Large intestine (tissue), 3 donors: ENCODE data around the gene PLCD1. TPM values are rescaled to one million over a fixed set of nuclear protein-coding genes. Genes with fewer than 3 reads are reported as not detected.
A peak's percentile ranks its signal among the peaks of the same experiment; 100 is the strongest.

Experiments used
- DNase-seq, 2 donors: peaks; one replicate each; pipeline versions ENCODE4 v3.0.0 to v3.0.0-alpha.2; 2013
- H3K27ac ChIP-seq: one replicate; pipeline ENCODE4 v1.5.1; 2013; ENCODE audit warnings: low read length
- H3K27me3 ChIP-seq: 2 replicates; pipeline ENCODE4 v1.6.1; 2013; ENCODE audit warnings: low read length; ENCODE audit not compliant: control insufficient read depth, insufficient read depth
- H3K36me3 ChIP-seq: 2 replicates; pipeline ENCODE4 v1.6.1; 2013; ENCODE audit warnings: low read length; ENCODE audit not compliant: control insufficient read depth, insufficient read depth
- H3K4me1 ChIP-seq: one replicate; pipeline ENCODE4 v1.6.1; 2013; ENCODE audit warnings: low read length; ENCODE audit not compliant: control insufficient read depth, insufficient read depth
- H3K4me3 ChIP-seq: one replicate; pipeline ENCODE4 v1.5.1; 2013; ENCODE audit warnings: low read length
- H3K9me3 ChIP-seq: one replicate; pipeline ENCODE4 v1.6.1; 2013; ENCODE audit warnings: mild to moderate bottlenecking, low read depth, low read length, moderate library complexity; ENCODE audit not compliant: control insufficient read depth
- WGBS: methylation state at CpG from one replicate; pipeline ENCODE4 v1.1.5; 2013; ENCODE audit warnings: low lambda C conversion rate; ENCODE audit not compliant: insufficient coverage; 5-methylcytosine and 5-hydroxymethylcytosine counted together
- polyA plus RNA-seq: library from polyadenylated mRNA; unstranded; fragments of 120-200 nt; gene quantifications from one replicate; pipeline ENCODE4 v1.2.1, GENCODE V29; 2013

Gene PLCD1
- polyA plus RNA-seq, 1 donor = 13.4 TPM

GRCh38 chr3:38017445-38018295 lies 11.8 kb downstream of the PLCD1 start:
- DNase-seq = no peak
- Histone ChIP-seq H3K9me3 (no peaks in the 10 kb centered on the region), H3K27me3 (no peaks in the 10 kb centered on the region), H3K4me3 (no peak overlapping the region), H3K4me1 (peaks cover 17% of the 10 kb centered on the region), H3K36me3 (peaks cover 46% of the 10 kb centered on the region), H3K27ac (no peak overlapping the region)
- WGBS = no CpG with 5 or more reads among the region's 9 CpGs

GRCh38 chr3:38016847-38017444 lies 12.5 kb downstream of the PLCD1 start:
- Histone ChIP-seq H3K36me3 (peaks cover 46% of the 10 kb centered on the region), H3K27me3 (no peaks in the 10 kb centered on the region), H3K9me3 (no peaks in the 10 kb centered on the region), H3K4me3 (no peak overlapping the region), H3K4me1 (peaks cover 17% of the 10 kb centered on the region), H3K27ac (no peak overlapping the region)
- WGBS = no CpG with 5 or more reads among the region's 6 CpGs
- DNase-seq = no peak

GRCh38 chr3:38016410-38016809 lies 13.0 kb downstream of the PLCD1 start:
- DNase-seq = no peak
- Histone ChIP-seq H3K4me3 (no peak overlapping the region), H3K4me1 (peaks cover 17% of the 10 kb centered on the region), H3K9me3 (no peaks in the 10 kb centered on the region), H3K27me3 (no peaks in the 10 kb centered on the region), H3K36me3 (peaks cover 48% of the 10 kb centered on the region), H3K27ac (no peak overlapping the region)
- no CpG with 5 or more reads among the region's 13 CpGs for WGBS

GRCh38 chr3:38015984-38016383 lies 13.5 kb downstream of the PLCD1 start:
- H3K4me1 ChIP-seq = peaks cover 17% of the 10 kb centered on the region
- H3K36me3 ChIP-seq = peaks cover 52% of the 10 kb centered on the region
- no peak for DNase-seq
- no peaks in the 10 kb centered on the region for H3K9me3 ChIP-seq
- no CpG with 5 or more reads among the region's 3 CpGs for WGBS
- H3K4me3 ChIP-seq = no peak overlapping the region
- H3K27me3 ChIP-seq = no peaks in the 10 kb centered on the region
- H3K27ac ChIP-seq = peak overlapping the region; percentile 61

- no peak for DNase-seq
These were observed 14.0 kb downstream of the PLCD1 start for GRCh38 chr3:38015485-38015884.

GRCh38 chr3:38011111-38011510 lies 18.3 kb downstream of the PLCD1 start:
- Histone ChIP-seq H3K4me3 (no peak overlapping the region), H3K27ac (no peak overlapping the region), H3K9me3 (no peaks in the 10 kb centered on the region), H3K36me3 (peaks cover 57% of the 10 kb centered on the region), H3K4me1 (peaks cover 5% of the 10 kb centered on the region), H3K27me3 (no peaks in the 10 kb centered on the region)
- no CpG with 5 or more reads among the region's 21 CpGs for WGBS
- no peak for DNase-seq

More at GRCh38 chr3:38015485-38015884, 14.0 kb downstream of the PLCD1 start:
- peak overlapping the region; percentile 61 for H3K27ac ChIP-seq
- WGBS = no CpG with 5 or more reads among the region's 3 CpGs
- H3K4me3 ChIP-seq = no peak overlapping the region
- H3K27me3 ChIP-seq = no peaks in the 10 kb centered on the region
- peaks cover 55% of the 10 kb centered on the region for H3K36me3 ChIP-seq
- H3K9me3 ChIP-seq = no peaks in the 10 kb centered on the region
- H3K4me1 ChIP-seq = peaks cover 17% of the 10 kb centered on the region

GRCh38 chr3:38009807-38010591 lies 19.4 kb downstream of the PLCD1 start:
- no peak for DNase-seq
- Histone ChIP-seq H3K27me3 (no peaks in the 10 kb centered on the region), H3K27ac (no peak overlapping the region), H3K4me1 (no peaks in the 10 kb centered on the region), H3K4me3 (no peak overlapping the region), H3K36me3 (peaks cover 58% of the 10 kb centered on the region), H3K9me3 (no peaks in the 10 kb centered on the region)
- WGBS = no CpG with 5 or more reads among the region's 27 CpGs

GRCh38 chr3:38008971-38009580 lies 20.4 kb downstream of the PLCD1 start:
- H3K36me3 ChIP-seq = peaks cover 58% of the 10 kb centered on the region
- H3K9me3 ChIP-seq = no peaks in the 10 kb centered on the region
- DNase-seq = no peak
- peaks cover 9% of the 10 kb centered on the region for H3K4me1 ChIP-seq
- no peak overlapping the region for H3K27ac ChIP-seq
- H3K4me3 ChIP-seq = no peak overlapping the region
- WGBS = no CpG with 5 or more reads among the region's 16 CpGs
- H3K27me3 ChIP-seq = no peaks in the 10 kb centered on the region

- H3K27me3 ChIP-seq = no peaks in the 10 kb centered on the region
- H3K4me1 ChIP-seq = peaks cover 17% of the 10 kb centered on the region
- H3K36me3 ChIP-seq = peaks cover 61% of the 10 kb centered on the region
- no peak overlapping the region for H3K4me3 ChIP-seq
- no peak overlapping the region for H3K27ac ChIP-seq
- H3K9me3 ChIP-seq = no peaks in the 10 kb centered on the region
- no peak for DNase-seq
- no CpG with 5 or more reads among the region's 19 CpGs for WGBS
These were observed 21.2 kb downstream of the PLCD1 start for GRCh38 chr3:38008191-38008701.

- no peak for DNase-seq
- WGBS = no CpG with 5 or more reads among the region's 7 CpGs
- Histone ChIP-seq H3K4me3 (no peak overlapping the region), H3K27ac (no peak overlapping the region), H3K27me3 (no peaks in the 10 kb centered on the region), H3K36me3 (peaks cover 67% of the 10 kb centered on the region), H3K9me3 (no peaks in the 10 kb centered on the region), H3K4me1 (peaks cover 22% of the 10 kb centered on the region)
These were observed 21.7 kb downstream of the PLCD1 start for GRCh38 chr3:38007754-38008090.
